Tibial artery (tissue), 4 donors: Measurements from ENCODE around the gene ZNF585A.
"Not testable (repeated sequence)": the region's sequence is repeated elsewhere in the genome, so short reads cannot be mapped to it uniquely, and the experiment has no call there.

ENCODE experiments used
- DNase-seq, 2 donors: peaks; one replicate each; pipeline ENCODE4 v3.0.0-alpha.2; 2019
- H3K27ac ChIP-seq, 2 donors: fragments of 200-600 bp; sonication (generic) in 1 of 2; 1 replicate in 1 of 2; 2 replicates in 1 of 2; pipeline ENCODE4 v1.5.1; 2018 to 2019; ENCODE audit warnings: mild to moderate bottlenecking in 1 of 2
- H3K27me3 ChIP-seq, 2 donors: fragments of 200-600 bp; sonication (generic) in 1 of 2; one replicate each; pipeline versions ENCODE4 v1.5.1 to v1.6.0; 2016 to 2019
- H3K36me3 ChIP-seq, 3 donors: fragments of 200-600 bp; sonication (generic) in 2 of 3; one replicate each; pipeline ENCODE4 v1.5.1; 2016 to 2019; ENCODE audit warnings: mild to moderate bottlenecking in 2 of 3
- H3K4me1 ChIP-seq, 4 donors: fragments of 200-600 bp; sonication (generic) in 2 of 4; 1 replicate in 3 of 4; 2 replicates in 1 of 4; pipeline ENCODE4 v1.5.1; 2016 to 2019
- H3K4me3 ChIP-seq, 2 donors: fragments of 200-600 bp; sonication (generic) in 1 of 2; 1 replicate in 1 of 2; 2 replicates in 1 of 2; pipeline ENCODE4 v1.5.1; 2018 to 2019; ENCODE audit warnings: mild to moderate bottlenecking in 2 of 2
- H3K9me3 ChIP-seq, 3 donors: fragments of 200-600 bp; sonication (generic) in 1 of 3; one replicate each; pipeline ENCODE4 v1.5.1; 2016 to 2019
- CTCF ChIP-seq, 2 experiments: fragments of 200-600 bp in 1 of 2; fragments of 450-650 bp in 1 of 2; IDR thresholded peaks; one replicate each; pipeline ENCODE4 v1.5.1; 2017 to 2019; ENCODE audit warnings: antibody characterized with exemption in 2 of 2, mild to moderate bottlenecking in 1 of 2, moderate library complexity in 1 of 2
- intact Hi-C: fragments of 100-400 bp; cut with DNase I; formaldehyde crosslinking; loops from one replicate; pipeline ENCODE4 v1.15.0; 2023; ENCODE audit warnings: low total_unique reads

Gene ZNF585A

GRCh38 chr19:37217480-37217774, 44.9 kb upstream of the ZNF585A start:
- peak overlapping the region; percentile 78 to 87 for H3K27ac ChIP-seq
- peak overlapping the region; percentile 77 to 79 for H3K4me3 ChIP-seq
- TF ChIP-seq CTCF (IDR thresholded peaks at IDR 0.05): no peak
- no peaks in the 10 kb centered on the region for H3K27me3 ChIP-seq
- peaks cover 7 to 17% (median 8%) of the 10 kb centered on the region in 3 donors for H3K36me3 ChIP-seq
- peaks cover 0 to 4% (median 0%) of the 10 kb centered on the region in 3 donors for H3K9me3 ChIP-seq
- intact Hi-C loops: loop anchor here (5.0 kb wide), 1 partner anchor 45 kb away; the partner anchor contains the start of gene ZNF585A
- DNase-seq: no peak
- peaks cover 0 to 25% (median 10%) of the 10 kb centered on the region in 4 donors for H3K4me1 ChIP-seq

- Histone ChIP-seq H3K27me3 (no peaks in the 10 kb centered on the region), H3K27ac (no peak overlapping the region), H3K36me3 (peaks cover 92 to 99% (median 98%) of the 10 kb centered on the region in 3 donors), H3K9me3 (peaks cover 3 to 52% (median 39%) of the 10 kb centered on the region in 3 donors), H3K4me3 (no peak overlapping the region), H3K4me1 (no peaks in the 10 kb centered on the region)
- intact Hi-C loops: no loop called here
- TF ChIP-seq CTCF (IDR thresholded peaks at IDR 0.05): no peak
- DNase-seq: no peak
These were observed 25.3 kb upstream of the ZNF585A start for GRCh38 chr19:37197768-37198167.

- H3K4me1 ChIP-seq, intact Hi-C loops, DNase-seq, H3K4me3 ChIP-seq, H3K27ac ChIP-seq, H3K27me3 ChIP-seq: not testable (repeated sequence)
- Histone ChIP-seq H3K9me3 (peaks cover 3 to 58% (median 44%) of the 10 kb centered on the region in 3 donors), H3K36me3 (peaks cover 95 to 99% (median 98%) of the 10 kb centered on the region in 3 donors)
These were observed 24.6 kb upstream of the ZNF585A start for GRCh38 chr19:37197115-37197514.

GRCh38 chr19:37195248-37195647, 22.8 kb upstream of the ZNF585A start:
- H3K9me3 ChIP-seq: peaks cover 3 to 77% (median 41%) of the 10 kb centered on the region in 3 donors
- intact Hi-C loops, H3K27ac ChIP-seq, H3K4me1 ChIP-seq, DNase-seq, H3K4me3 ChIP-seq, H3K27me3 ChIP-seq: not testable (repeated sequence)
- peaks cover 98 to 99% (median 98%) of the 10 kb centered on the region in 3 donors for H3K36me3 ChIP-seq

- intact Hi-C loops, H3K4me3 ChIP-seq, H3K27ac ChIP-seq, DNase-seq, H3K27me3 ChIP-seq, H3K4me1 ChIP-seq: not testable (repeated sequence)
- Histone ChIP-seq H3K36me3 (peaks cover 74 to 93% (median 80%) of the 10 kb centered on the region in 3 donors), H3K9me3 (peaks cover 10 to 98% (median 78%) of the 10 kb centered on the region in 3 donors)
These were observed 13.6 kb upstream of the ZNF585A start for GRCh38 chr19:37186071-37186470.

- intact Hi-C loops: no loop called here
- H3K36me3 ChIP-seq: peaks cover 86 to 97% (median 94%) of the 10 kb centered on the region in 3 donors
- H3K9me3 ChIP-seq: peaks cover 0 to 87% (median 36%) of the 10 kb centered on the region in 3 donors
- no peak overlapping the region for H3K4me3 ChIP-seq
- no peak for TF ChIP-seq CTCF (IDR thresholded peaks at IDR 0.05)
- no peaks in the 10 kb centered on the region for H3K27me3 ChIP-seq
- no peak overlapping the region for H3K27ac ChIP-seq
- no peak for DNase-seq
- no peaks in the 10 kb centered on the region for H3K4me1 ChIP-seq
These were observed 6.9 kb downstream of the ZNF585A start for GRCh38 chr19:37165635-37166034.

- no peak for TF ChIP-seq CTCF (IDR thresholded peaks at IDR 0.05)
- H3K4me1 ChIP-seq: no peaks in the 10 kb centered on the region
- H3K27me3 ChIP-seq: no peaks in the 10 kb centered on the region
- intact Hi-C loops: no loop called here
- peaks cover 97 to 100% (median 97%) of the 10 kb centered on the region in 3 donors for H3K36me3 ChIP-seq
- peaks cover 11 to 92% (median 77%) of the 10 kb centered on the region in 3 donors for H3K9me3 ChIP-seq
- no peak overlapping the region for H3K27ac ChIP-seq
- H3K4me3 ChIP-seq: no peak overlapping the region
- no peak for DNase-seq
These were observed 12.3 kb downstream of the ZNF585A start for GRCh38 chr19:37160153-37160552.
